Measurements from ENCODE around the gene SPN. TPM values are rescaled to one million over a fixed set of nuclear protein-coding genes. Genes with fewer than 3 reads are reported as not detected.
"Not testable (repeated sequence)": the region's sequence is repeated elsewhere in the genome, so short reads cannot be mapped to it uniquely, and the experiment has no call there.

SPN gene
- total and polyA plus RNA-seq, 5 donors, result 1.3 to 3.4 (median 2.6) TPM

DNA sequence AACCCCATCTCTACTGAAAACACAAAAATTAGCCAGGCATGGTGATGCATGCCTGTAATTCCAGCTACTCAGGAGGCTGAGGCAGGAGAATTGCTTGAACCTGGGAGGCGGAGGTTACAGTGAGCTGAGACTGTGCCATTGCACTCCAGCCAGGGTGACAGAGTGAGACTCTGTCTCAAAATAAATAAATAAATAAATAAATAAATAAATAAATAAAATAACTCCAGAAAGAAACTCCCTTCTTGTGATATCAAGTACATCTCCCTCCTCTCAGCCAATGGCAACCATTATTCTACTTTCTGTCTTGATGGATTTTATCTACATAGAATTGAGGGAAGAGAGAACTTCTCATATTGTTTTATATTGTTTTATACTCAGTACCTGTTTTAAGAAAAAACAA lies 44.1 kb downstream of the SPN start:
- not testable (repeated sequence) for H3K4me3 ChIP-seq (ENCODE audit: low read length); H3K27ac ChIP-seq (ENCODE audit: low read length); DNase-seq; ATAC-seq; H3K4me1 ChIP-seq (ENCODE audit: control insufficient read depth, insufficient read depth, low read length); H3K9me3 ChIP-seq (ENCODE audit: control insufficient read depth, low read length); H3K27me3 ChIP-seq (ENCODE audit: control insufficient read depth, insufficient read depth)
- 96% methylated on average over 1 of the region's 1 CpG for WGBS
- intact Hi-C loops (cut with DNase I), result loop anchor here in 1 of 4 donors (10.0 kb wide), 1 partner anchor 62 kb away; no protein-coding TSS in a partner anchor

DNA sequence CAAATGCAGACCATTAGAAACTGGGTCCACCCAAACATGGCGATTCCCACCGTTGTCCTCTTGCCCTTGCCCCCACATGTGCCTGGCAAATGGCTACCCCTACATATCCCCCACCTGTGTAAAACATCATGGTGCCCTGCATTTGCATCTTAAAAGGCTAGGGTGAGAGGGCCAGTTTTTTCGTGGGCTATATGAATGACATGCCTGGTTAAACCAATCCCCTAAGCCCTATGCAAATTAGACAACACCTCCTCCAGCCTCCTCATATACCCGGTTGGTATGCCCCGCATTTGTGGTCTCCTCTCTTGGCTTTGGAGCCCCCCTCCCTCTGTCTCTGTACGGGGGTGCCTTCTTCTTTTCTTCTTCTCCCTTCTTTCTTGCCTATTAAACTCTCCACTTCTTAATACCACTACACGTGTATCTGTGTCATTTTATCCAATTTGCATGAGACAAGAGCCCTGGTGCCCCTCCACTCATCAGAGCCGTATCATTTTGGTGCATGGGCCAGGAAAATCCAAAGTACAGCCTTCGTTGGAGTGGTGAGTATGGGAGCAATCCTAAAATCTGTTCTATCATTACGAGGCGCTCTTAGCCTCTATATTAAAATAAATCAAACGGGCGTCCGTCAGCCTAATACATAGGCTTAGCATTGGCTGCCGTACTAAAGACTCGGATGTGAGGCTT lies 46.0 kb downstream of the SPN start:
- no peaks in the 10 kb centered on the region for H3K4me1 ChIP-seq (ENCODE audit: control insufficient read depth, insufficient read depth, low read length)
- H3K27ac ChIP-seq (ENCODE audit: low read length), result no peak overlapping the region
- no peaks in the 10 kb centered on the region for H3K9me3 ChIP-seq (ENCODE audit: control insufficient read depth, low read length)
- no peaks in the 10 kb centered on the region for H3K27me3 ChIP-seq (ENCODE audit: control insufficient read depth, insufficient read depth)
- H3K4me3 ChIP-seq (ENCODE audit: low read length), result no peak overlapping the region
- no peak for ATAC-seq
- WGBS, result 71% methylated on average over 16 of the region's 16 CpGs
- intact Hi-C loops (cut with DNase I), result loop anchor here in 1 of 4 donors (10.0 kb wide), 1 partner anchor 64 kb away; no protein-coding TSS in a partner anchor
- DNase-seq, result no peak

DNA sequence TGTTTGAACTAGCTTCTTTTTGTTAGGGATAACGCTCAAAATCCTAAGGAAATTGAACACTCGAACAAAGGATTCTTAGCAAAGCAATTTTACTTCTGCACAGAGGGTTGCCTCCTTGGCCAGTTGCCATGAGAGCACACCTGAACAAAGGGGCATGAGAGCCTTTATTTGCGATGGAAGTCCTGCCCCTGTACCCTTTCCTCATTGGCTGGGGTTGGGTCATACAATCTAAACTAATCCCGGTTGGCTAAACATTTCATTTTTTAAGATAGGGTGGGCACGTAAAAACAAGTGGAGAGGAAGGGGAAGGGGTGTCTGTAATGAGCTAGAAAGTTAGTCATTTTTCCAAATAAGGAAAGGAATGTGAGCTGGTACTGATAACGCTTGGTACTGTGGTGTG lies 46.6 kb downstream of the SPN start:
- H3K27ac ChIP-seq (ENCODE audit: low read length); ATAC-seq; DNase-seq; H3K4me3 ChIP-seq (ENCODE audit: low read length); H3K4me1 ChIP-seq (ENCODE audit: control insufficient read depth, insufficient read depth, low read length); H3K9me3 ChIP-seq (ENCODE audit: control insufficient read depth, low read length); H3K27me3 ChIP-seq (ENCODE audit: control insufficient read depth, insufficient read depth): not testable (repeated sequence)
- WGBS, result 66% methylated on average over 6 of the region's 6 CpGs
- intact Hi-C loops (cut with DNase I), result loop anchor here in 1 of 4 donors (10.0 kb wide), 1 partner anchor 65 kb away; no protein-coding TSS in a partner anchor

DNA sequence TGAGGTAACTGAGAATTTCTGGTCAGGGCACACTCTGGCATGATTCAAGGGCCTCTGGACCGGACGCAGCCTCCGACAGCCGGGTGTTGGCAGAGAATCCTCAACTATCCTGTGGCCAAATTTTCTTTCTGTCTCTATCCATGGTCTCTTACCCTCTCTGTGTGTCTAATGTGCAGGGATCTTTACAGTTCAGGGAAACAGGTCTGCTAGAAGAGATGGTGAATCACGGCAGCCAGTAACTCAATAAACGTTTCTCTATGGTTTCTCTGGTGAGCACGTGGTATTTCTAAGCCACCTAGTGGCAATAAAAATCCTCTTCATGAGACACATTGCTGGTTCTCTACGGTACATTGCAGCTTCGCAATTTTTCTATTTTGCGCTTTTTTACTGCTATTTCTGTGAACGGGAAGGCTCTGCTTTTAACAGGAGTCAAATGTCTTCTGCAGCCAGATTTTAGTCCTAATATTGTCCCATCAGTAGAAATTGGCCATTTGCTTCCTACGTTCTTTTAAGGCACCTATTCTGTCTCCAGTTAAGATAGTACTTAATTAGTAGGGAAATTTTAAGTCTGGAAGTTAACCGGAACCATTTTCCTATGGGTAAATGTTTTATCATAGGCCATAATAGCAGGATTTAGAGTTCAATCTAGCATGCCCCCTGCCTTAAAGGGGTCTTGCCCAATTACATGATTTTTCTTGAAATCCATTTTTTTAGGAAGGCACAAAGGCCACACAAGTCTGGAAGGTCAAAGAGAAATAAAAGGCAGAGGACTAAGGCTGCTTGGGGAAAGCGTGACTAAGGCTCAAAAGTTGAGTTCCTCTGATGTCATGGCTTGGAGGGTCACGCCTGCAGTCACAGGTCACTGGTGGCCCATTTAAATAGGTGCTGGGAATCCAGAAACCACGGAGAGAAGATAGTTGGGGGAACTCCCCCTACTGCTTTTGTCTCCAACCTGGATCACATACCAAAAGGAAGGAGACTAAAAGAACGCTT lies 47.5 kb downstream of the SPN start:
- H3K27me3 ChIP-seq (ENCODE audit: control insufficient read depth, insufficient read depth), result no peaks in the 10 kb centered on the region
- H3K9me3 ChIP-seq (ENCODE audit: control insufficient read depth, low read length), result no peaks in the 10 kb centered on the region
- intact Hi-C loops (cut with DNase I), result no loop called here
- no peaks in the 10 kb centered on the region for H3K4me1 ChIP-seq (ENCODE audit: control insufficient read depth, insufficient read depth, low read length)
- 40% methylated on average over 17 of the region's 17 CpGs for WGBS
- ATAC-seq (peak; percentile 85), DNase-seq (no peak)
- H3K4me3 ChIP-seq (ENCODE audit: low read length), result no peak overlapping the region
- no peak overlapping the region for H3K27ac ChIP-seq (ENCODE audit: low read length)

DNA sequence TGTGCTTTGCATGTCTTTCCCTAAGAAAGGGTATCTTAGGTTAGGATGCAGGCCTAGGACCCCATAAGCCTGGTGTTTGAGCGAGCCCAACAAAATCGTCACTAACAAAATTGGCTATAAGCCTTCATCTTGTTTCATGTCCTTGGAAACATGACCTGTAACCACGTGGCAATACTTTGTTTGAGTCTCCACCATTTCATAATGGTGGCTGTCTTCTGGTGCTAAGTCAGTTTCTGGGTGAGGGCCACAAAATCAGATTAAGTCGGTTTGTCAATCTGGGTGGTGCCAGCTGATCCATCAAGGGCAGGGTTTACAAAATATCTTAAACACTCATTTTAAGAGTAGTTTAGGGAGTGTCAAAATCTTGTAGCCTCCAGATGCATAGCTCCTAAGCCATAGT lies 49.8 kb downstream of the SPN start:
- DNase-seq, result no peak
- intact Hi-C loops (cut with DNase I), result no loop called here
- WGBS, result 76% methylated on average over 4 of the region's 4 CpGs
- H3K27ac ChIP-seq (ENCODE audit: low read length), result no peak overlapping the region
- H3K4me1 ChIP-seq (ENCODE audit: control insufficient read depth, insufficient read depth, low read length), result no peaks in the 10 kb centered on the region
- H3K27me3 ChIP-seq (ENCODE audit: control insufficient read depth, insufficient read depth), result no peaks in the 10 kb centered on the region
- no peak overlapping the region for H3K4me3 ChIP-seq (ENCODE audit: low read length)
- ATAC-seq, result no peak
- H3K9me3 ChIP-seq (ENCODE audit: control insufficient read depth, low read length), result no peaks in the 10 kb centered on the region

DNA sequence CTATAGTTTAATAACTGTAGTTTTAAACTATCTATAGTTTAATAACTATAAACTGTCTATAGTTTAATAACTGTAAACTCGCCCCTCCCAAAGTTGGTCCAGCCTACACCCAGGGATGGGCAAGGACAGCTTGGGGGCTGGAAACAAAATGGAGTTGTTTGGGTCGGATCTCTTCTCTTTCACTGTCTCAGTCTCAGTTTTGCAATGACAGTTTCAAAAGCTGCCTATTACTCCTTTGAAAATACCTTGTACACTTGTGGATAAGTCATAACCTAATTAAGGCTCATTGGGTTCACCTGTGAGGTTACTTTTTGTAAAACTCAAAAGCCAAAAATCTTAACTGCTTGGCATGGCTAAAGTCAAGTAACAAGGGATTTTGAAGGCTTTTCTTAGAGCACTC lies 51.3 kb downstream of the SPN start:
- intact Hi-C loops (cut with DNase I), result no loop called here

DNA sequence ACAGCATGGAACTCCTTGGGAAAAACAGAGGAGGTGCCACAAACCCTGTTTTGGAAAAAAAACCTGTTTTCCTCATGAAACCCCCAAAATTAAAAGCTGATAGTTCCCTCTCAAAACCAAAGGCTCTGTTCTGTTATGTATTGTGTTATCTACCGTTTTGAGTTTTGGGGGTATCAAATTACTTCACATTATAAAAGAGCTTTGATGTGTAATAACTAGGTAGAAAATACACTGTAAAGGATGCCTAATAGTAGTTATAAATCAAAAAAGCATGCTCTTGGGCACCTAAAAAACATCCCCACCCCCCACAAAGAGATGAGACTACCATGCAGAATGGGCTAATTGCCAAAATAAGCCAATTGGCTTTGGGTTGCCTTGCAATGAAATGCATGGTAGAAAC lies 51.9 kb downstream of the SPN start:
- H3K4me1 ChIP-seq (ENCODE audit: control insufficient read depth, insufficient read depth, low read length), result no peaks in the 10 kb centered on the region
- no peak overlapping the region for H3K27ac ChIP-seq (ENCODE audit: low read length)
- DNase-seq (no peak), ATAC-seq (no peak)
- H3K9me3 ChIP-seq (ENCODE audit: control insufficient read depth, low read length), result no peaks in the 10 kb centered on the region
- 16% methylated on average over 1 of the region's 1 CpG for WGBS
- intact Hi-C loops (cut with DNase I), result no loop called here
- H3K27me3 ChIP-seq (ENCODE audit: control insufficient read depth, insufficient read depth), result no peaks in the 10 kb centered on the region
- no peak overlapping the region for H3K4me3 ChIP-seq (ENCODE audit: low read length)

More for the DNA sequence above, 51.3 kb downstream of the SPN start:
- H3K4me1 ChIP-seq (ENCODE audit: control insufficient read depth, insufficient read depth, low read length), result no peaks in the 10 kb centered on the region
- H3K4me3 ChIP-seq (ENCODE audit: low read length), result no peak overlapping the region
- DNase-seq (no peak), ATAC-seq (no peak)
- H3K27me3 ChIP-seq (ENCODE audit: control insufficient read depth, insufficient read depth), result no peaks in the 10 kb centered on the region
- 88% methylated on average over 2 of the region's 2 CpGs for WGBS
- no peak overlapping the region for H3K27ac ChIP-seq (ENCODE audit: low read length)
- H3K9me3 ChIP-seq (ENCODE audit: control insufficient read depth, low read length), result no peaks in the 10 kb centered on the region

DNA sequence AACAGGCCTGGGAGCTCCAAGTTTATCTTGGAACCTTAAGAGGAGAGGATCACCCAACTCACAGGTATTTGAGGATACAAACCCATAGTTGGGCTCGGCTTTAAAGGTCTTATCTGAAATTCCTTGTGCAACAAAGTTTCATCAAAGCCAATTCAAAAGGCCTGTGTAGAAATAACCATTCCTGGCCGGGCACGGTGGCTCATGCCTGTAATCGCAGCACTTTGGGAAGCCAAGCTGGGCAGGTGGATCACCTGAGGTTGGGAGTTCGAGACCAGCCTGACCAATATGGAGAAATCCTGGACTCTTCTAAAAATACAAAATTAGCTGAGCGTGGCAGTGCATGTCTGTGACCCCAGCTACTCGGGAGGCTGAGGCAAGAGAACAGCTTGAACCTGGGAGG lies 54.1 kb downstream of the SPN start:
- Histone ChIP-seq H3K27ac (ENCODE audit: low read length) (no peak overlapping the region), H3K4me1 (ENCODE audit: control insufficient read depth, insufficient read depth, low read length) (no peaks in the 10 kb centered on the region), H3K27me3 (ENCODE audit: control insufficient read depth, insufficient read depth) (no peaks in the 10 kb centered on the region), H3K9me3 (ENCODE audit: control insufficient read depth, low read length) (no peaks in the 10 kb centered on the region), H3K4me3 (ENCODE audit: low read length) (no peak overlapping the region)
- 84% methylated on average over 7 of the region's 7 CpGs for WGBS
- intact Hi-C loops (cut with DNase I), result no loop called here
- ATAC-seq (no peak), DNase-seq (no peak)

DNA sequence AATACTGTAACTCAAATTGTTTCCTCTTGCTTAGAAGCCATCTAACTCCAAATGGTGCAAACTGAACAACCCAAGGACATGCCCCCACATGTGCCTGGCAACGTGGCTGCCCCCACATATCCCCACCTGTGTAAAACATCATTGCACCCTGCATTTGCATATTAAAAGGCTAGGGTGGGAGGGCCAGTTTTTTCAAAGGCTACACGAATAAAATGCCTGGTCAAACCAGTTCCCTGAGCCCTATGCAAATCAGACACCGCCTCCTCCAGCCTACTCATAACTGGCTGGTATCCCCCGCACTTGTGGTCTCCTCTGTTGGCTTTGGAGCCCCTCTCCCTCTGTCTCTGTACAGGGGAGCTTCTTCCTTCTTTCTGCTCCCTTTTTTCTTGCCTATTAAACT lies 56.0 kb downstream of the SPN start:
- DNase-seq, result no peak
- 32% methylated on average over 4 of the region's 4 CpGs for WGBS
- intact Hi-C loops (cut with DNase I), result no loop called here

More for the DNA sequence above, 56.0 kb downstream of the SPN start:
- Histone ChIP-seq H3K4me1 (ENCODE audit: control insufficient read depth, insufficient read depth, low read length) (no peaks in the 10 kb centered on the region), H3K4me3 (ENCODE audit: low read length) (no peak overlapping the region), H3K27ac (ENCODE audit: low read length) (no peak overlapping the region), H3K9me3 (ENCODE audit: control insufficient read depth, low read length) (no peaks in the 10 kb centered on the region), H3K27me3 (ENCODE audit: control insufficient read depth, insufficient read depth) (no peaks in the 10 kb centered on the region)
- ATAC-seq, result no peak

Measured in right cardiac atrium (tissue), 5 donors.